Measurements from ENCODE around the gene ZEB2.

The ZEB2 gene

DNA sequence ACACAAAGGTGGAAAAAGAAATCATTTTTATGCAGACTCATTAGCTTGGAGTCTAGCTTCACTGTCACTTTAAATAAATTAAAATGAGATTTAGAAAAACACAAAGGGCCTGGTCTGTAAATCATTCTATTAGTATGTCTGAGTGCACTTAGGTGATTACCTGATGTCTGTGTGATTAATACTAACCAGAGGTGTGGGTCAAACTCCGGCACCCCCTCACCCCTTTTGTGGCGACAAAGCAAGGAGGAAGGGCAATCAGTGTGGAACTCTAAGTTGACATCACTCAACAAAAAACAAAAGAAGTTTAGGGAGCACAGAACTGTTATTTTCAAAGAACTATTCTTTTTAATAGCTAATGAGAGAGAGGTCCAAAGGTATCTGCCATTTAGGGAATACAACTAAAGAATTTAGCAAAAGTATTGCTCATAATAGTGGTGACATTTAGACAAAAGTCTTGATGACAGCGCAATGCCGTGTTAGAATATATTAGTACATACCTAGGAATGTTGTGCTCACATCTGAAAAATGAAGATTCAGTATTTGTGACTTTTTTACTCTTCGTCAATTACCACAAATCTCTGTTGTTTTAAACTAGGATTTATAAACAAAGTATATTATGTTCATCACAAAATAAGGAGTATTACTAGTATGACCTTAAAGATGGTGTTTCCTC is 66.3 kb downstream of the ZEB2 start:
- DNase-seq (ENCODE audit: low read depth in 2 of 3, low spot score in 1 of 3), result no peak

GRCh38 chr2:144452989-144453336 is 67.0 kb downstream of the ZEB2 start:
- DNase-seq (ENCODE audit: low read depth in 2 of 3, low spot score in 1 of 3), result no peak

- no peak for DNase-seq (ENCODE audit: low read depth in 2 of 3, low spot score in 1 of 3)
Measured at GRCh38 chr2:144452169-144452988, 67.5 kb downstream of the ZEB2 start.

DNA sequence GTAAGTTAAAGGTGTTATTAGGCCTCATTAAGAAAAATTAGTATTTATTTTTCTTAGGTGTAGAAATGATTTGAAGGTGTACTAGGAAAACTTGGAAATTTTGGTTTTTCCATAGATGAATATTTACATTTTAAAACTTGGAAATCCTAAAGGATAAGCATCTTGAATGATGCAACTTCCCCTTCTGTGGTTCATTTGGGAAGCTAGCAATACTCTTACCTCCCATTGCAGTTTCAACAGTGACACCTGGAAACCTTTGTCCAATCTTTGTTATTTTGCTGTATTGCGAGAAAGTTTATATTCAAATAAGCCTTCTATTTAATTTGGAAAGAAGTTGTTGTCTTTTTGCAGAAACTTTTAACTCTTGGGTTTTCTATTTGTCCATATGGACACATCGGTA is 68.5 kb downstream of the ZEB2 start:
- DNase-seq (ENCODE audit: low read depth in 2 of 3, low spot score in 1 of 3), result no peak

DNA sequence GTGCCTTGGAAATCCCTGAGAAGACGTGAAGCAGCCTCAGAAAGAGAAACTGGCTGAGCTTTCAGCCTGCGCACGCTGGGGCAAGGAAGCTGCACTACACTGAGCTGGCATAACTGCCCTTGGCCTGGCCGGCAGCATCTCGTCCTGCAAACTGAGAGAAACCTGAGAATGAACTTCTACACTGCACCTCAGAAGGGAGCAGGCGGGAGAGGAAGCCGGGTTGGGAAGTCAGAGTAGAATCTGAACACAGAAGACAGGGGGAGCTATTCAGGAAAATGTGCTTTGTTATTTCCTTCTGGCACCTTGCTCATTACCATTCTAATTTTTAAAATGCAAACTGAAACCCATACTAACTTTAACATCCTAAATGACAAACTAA is 70.9 kb downstream of the ZEB2 start:
- no peak for DNase-seq (ENCODE audit: low read depth in 2 of 3, low spot score in 1 of 3)

GRCh38 chr2:144448389-144449027 is 71.4 kb downstream of the ZEB2 start:
- DNase-seq (ENCODE audit: low read depth in 2 of 3, low spot score in 1 of 3), result no peak

- DNase-seq (ENCODE audit: low read depth in 2 of 3, low spot score in 1 of 3), result no peak
Measured at GRCh38 chr2:144447535-144447934, 72.4 kb downstream of the ZEB2 start.

GRCh38 chr2:144446136-144446535 is 73.8 kb downstream of the ZEB2 start:
- DNase-seq (ENCODE audit: low read depth in 2 of 3, low spot score in 1 of 3), result no peak

DNA sequence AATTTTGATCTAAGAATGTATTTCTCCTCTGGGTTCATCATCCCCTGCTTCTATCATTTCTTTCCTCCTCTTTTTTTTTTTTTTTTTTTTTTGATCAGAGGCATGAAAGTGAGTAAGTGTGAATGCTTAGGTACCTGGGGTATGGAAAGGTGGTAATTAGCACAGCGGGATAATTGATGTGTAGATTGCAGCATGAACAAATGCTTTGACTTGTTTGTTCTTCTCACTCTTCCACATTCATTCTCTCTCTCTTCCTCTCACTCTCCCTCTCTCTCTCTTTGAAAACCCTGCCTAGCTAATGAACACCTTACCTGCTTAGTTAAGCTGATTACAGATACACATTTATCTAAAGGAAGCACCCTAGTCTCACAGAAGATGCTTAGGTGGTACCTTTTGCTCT is 74.7 kb downstream of the ZEB2 start:
- DNase-seq (ENCODE audit: low read depth in 2 of 3, low spot score in 1 of 3), result no peak

- no peak for DNase-seq (ENCODE audit: low read depth in 2 of 3, low spot score in 1 of 3)
Measured at GRCh38 chr2:144443837-144444817, 75.8 kb downstream of the ZEB2 start.

DNA sequence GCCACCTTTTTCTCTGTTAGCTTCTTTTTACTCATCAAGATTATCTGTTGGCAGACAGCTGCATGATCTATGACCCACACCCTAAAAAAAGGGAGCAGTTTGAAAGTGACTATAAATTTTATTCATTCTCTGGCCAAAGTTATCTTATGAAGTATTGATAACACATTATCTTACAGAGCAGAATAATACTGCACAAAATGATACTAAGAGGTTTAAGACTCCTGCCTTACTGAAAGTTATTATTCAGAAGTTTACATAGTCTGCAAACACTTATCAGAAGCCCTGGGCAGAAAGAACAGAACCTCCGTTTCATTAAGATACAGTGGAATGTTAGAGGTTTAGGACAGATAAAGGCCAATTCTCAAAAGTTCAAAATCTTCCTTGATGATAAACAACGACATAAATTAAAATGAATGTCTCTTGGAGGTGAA is 78.2 kb downstream of the ZEB2 start:
- DNase-seq (ENCODE audit: low read depth in 2 of 3, low spot score in 1 of 3), result no peak

DNA sequence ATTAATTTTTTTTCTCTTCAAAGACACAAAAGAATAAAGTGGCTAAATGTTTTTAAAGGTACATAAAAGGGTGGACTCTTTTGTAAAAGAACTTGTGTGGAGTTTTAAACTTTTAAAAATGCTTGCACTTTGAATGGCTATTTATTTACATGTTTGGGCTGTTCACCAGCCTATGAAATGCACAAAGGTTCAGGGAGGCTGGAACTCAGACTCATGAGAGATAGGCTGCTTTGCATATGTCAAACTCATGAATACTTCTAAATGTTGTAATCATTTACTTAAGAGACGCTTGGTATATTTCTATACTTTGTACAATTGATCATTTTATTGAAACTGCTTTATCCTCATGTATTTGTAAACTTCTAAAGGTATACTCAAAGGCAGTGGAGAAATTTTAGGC is 79.9 kb downstream of the ZEB2 start:
- DNase-seq (ENCODE audit: low read depth in 2 of 3, low spot score in 1 of 3), result no peak

GRCh38 chr2:144438801-144439631 is 80.9 kb downstream of the ZEB2 start:
- DNase-seq (ENCODE audit: low read depth in 2 of 3, low spot score in 1 of 3), result no peak

GRCh38 chr2:144437636-144438035 is 82.3 kb downstream of the ZEB2 start:
- DNase-seq (ENCODE audit: low read depth in 2 of 3, low spot score in 1 of 3), result no peak

GRCh38 chr2:144434425-144435222 is 85.3 kb downstream of the ZEB2 start:
- DNase-seq (ENCODE audit: low read depth in 2 of 3, low spot score in 1 of 3), result no peak

GRCh38 chr2:144432921-144433320 is 87.0 kb downstream of the ZEB2 start:
- no peak for DNase-seq (ENCODE audit: low read depth in 2 of 3, low spot score in 1 of 3)

GRCh38 chr2:144431998-144432397 is 87.9 kb downstream of the ZEB2 start:
- no peak for DNase-seq (ENCODE audit: low read depth in 2 of 3, low spot score in 1 of 3)

- no peak for DNase-seq (ENCODE audit: low read depth in 2 of 3, low spot score in 1 of 3)
Measured at GRCh38 chr2:144431392-144431783, 88.5 kb downstream of the ZEB2 start.

DNA sequence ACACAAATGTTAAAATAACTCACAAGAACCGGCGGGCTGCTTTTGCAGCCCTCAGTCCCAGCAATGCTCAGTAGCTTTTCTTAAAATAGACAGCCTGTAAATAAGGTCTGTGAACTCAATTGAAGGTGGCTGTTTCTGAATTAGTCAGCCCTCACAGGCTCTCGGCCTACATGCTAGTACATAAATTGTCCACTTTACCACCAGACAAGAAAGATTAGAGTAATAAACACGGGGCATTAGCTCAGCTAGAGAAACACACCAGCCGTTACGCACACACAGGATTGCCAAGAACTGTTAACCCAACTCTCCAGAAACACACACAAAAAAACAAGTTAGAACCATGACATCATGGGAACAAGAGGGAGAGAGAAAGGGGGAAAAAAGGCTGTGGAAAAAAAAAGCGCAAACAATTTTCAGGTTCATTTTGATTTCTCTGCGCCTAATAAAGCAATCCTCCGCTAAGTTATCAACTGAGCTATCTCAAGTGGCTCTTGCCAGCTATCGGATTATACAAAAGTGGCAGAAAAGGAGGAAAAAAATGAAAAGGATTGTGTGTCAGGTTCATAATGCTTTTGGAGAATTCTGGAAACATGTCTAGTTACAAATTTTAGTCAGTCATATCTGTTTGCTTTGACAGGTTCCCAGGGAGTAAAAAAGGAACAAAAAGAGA is 89.1 kb downstream of the ZEB2 start:
- no peak for DNase-seq (ENCODE audit: low read depth in 2 of 3, low spot score in 1 of 3)

Measured in stimulated activated CD4-positive, alpha-beta T cell treated with anti-CD3 and anti-CD28 coated beads, Interleukin-12 subunit alpha, Interleukin-12 subunit beta, amount 100 ng/mL, for 48 hours (primary cell).